SK-N-SH (cell line): Measurements from ENCODE around the gene HRH3. TPM values are rescaled to one million over a fixed set of nuclear protein-coding genes. Genes with fewer than 3 reads are reported as not detected.

Experiments used
- CTCF ChIA-PET: fragments of 300-600, 350-600 bp; formaldehyde crosslinking; extraction: SDS; loops from one replicate; lab custom pipeline; 2021; lab: Yijun Ruan, JAX
- POLR2A ChIA-PET: fragments of 350-600 bp; sonication (Branson Sonifier 250); formaldehyde crosslinking; extraction: SDS; loops from one replicate; lab custom pipeline; 2020; ENCODE audit warnings: antibody characterized with exemption, inconsistent platforms; lab: Yijun Ruan, JAX
- DNase-seq: peaks from one replicate; pipeline ENCODE4 v3.0.0; 2012
- H2AFZ ChIP-seq: fragments of 200-600 bp; sonication (generic); 2 replicates; pipeline ENCODE4 v1.8.1; 2016; ENCODE audit warnings: antibody characterized with exemption, mild to moderate bottlenecking, low read depth
- H3F3A ChIP-seq: fragments of 200-600 bp; sonication (generic); replicated peaks from 2 replicates; pipeline ENCODE3; 2016; ENCODE audit warnings: antibody characterized with exemption, mild to moderate bottlenecking; ENCODE audit not compliant: insufficient read depth
- H3K27ac ChIP-seq, 2 experiments: fragments of 200-500 bp in 1 of 2; fragments of 200-600 bp in 1 of 2; sonication (Bioruptor generic) in 1 of 2; sonication (generic), shearing (Covaris generic) in 1 of 2; 2 replicates each; pipeline versions ENCODE4 v1.5.1 to v1.6.1; 2014 to 2016; ENCODE audit warnings: low read depth in 2 of 2, inconsistent platforms in 1 of 2, low read length in 1 of 2, mild to moderate bottlenecking in 1 of 2, mixed read lengths in 1 of 2
- H3K27me3 ChIP-seq: fragments of 200-600 bp; sonication (generic), shearing (Covaris generic); 2 replicates; pipeline ENCODE4 v1.6.1; 2016; ENCODE audit warnings: mixed run types; ENCODE audit not compliant: insufficient read depth
- H3K36me3 ChIP-seq, 2 experiments: fragments of 200-500 bp in 1 of 2; fragments of 200-600 bp in 1 of 2; sonication (Bioruptor generic) in 1 of 2; sonication (generic) in 1 of 2; replicated peaks in 1 of 2; 2 replicates each; pipeline versions ENCODE3 to v1.5.1; 2014 to 2016; ENCODE audit warnings: low read length in 1 of 2, mild to moderate bottlenecking in 1 of 2; ENCODE audit not compliant: insufficient read depth in 2 of 2, control insufficient read depth in 1 of 2
- H3K4me1 ChIP-seq, 2 experiments: fragments of 200-500 bp in 1 of 2; fragments of 200-600 bp in 1 of 2; sonication (Bioruptor generic) in 1 of 2; sonication (generic), shearing (Covaris generic) in 1 of 2; 2 replicates each; pipeline versions ENCODE4 v1.5.1 to v1.6.1; 2014 to 2016; ENCODE audit warnings: low read depth in 1 of 2, low read length in 1 of 2, mixed run types in 1 of 2; ENCODE audit not compliant: insufficient read depth in 2 of 2, control insufficient read depth in 1 of 2
- H3K4me2 ChIP-seq: fragments of 200-600 bp; sonication (generic), shearing (Covaris generic); 2 replicates; pipeline ENCODE4 v1.6.1; 2017; ENCODE audit warnings: mixed run types
- H3K4me3 ChIP-seq, 2 experiments: fragments of 200-500 bp in 1 of 2; fragments of 200-600 bp in 1 of 2; sonication (Bioruptor generic) in 1 of 2; sonication (generic), shearing (Covaris generic) in 1 of 2; 2 replicates each; pipeline versions ENCODE4 v1.5.1 to v1.8.1; 2014 to 2016; ENCODE audit warnings: low read depth in 2 of 2, inconsistent platforms in 1 of 2, low read length in 1 of 2, mild to moderate bottlenecking in 1 of 2, mixed read lengths in 1 of 2, moderate library complexity in 1 of 2
- H3K79me2 ChIP-seq: fragments of 200-600 bp; sonication (generic); 2 replicates; pipeline ENCODE4 v1.8.1; 2017; ENCODE audit warnings: mild to moderate bottlenecking; ENCODE audit not compliant: insufficient read depth
- H3K9ac ChIP-seq: fragments of 200-600 bp; sonication (generic); 2 replicates; pipeline ENCODE4 v1.6.1; 2017; ENCODE audit warnings: mixed run types
- H3K9me2 ChIP-seq: fragments of 200-600 bp; sonication (generic); 2 replicates; pipeline ENCODE4 v1.6.1; 2017; ENCODE audit warnings: mixed run types
- H3K9me3 ChIP-seq: fragments of 200-600 bp; sonication (generic); 2 replicates; pipeline ENCODE4 v1.6.1; 2017; ENCODE audit warnings: mixed run types, mild to moderate bottlenecking, moderate library complexity
- H4K20me1 ChIP-seq: fragments of 200-600 bp; sonication (generic); 2 replicates; pipeline ENCODE4 v1.6.1; 2017; ENCODE audit warnings: mild to moderate bottlenecking, mixed run types; ENCODE audit not compliant: insufficient read depth
- EP300 ChIP-seq, 2 experiments: IDR thresholded peaks; 2 replicates each; pipeline versions ENCODE4 v1.4.0 to v1.6.1; 2012; ENCODE audit warnings: borderline replicate concordance in 1 of 2, low read depth in 1 of 2, low read length in 1 of 2
- EZH2phosphoT487 ChIP-seq: fragments of 200-600 bp; sonication (generic); IDR thresholded peaks from 2 replicates; pipeline ENCODE4 v1.6.1; 2017; ENCODE audit warnings: low read depth, mixed run types, mild to moderate bottlenecking, antibody characterized with exemption, moderate library complexity, borderline replicate concordance
- FOXJ3 ChIP-seq: sonication (generic); formaldehyde crosslinking; IDR thresholded peaks from 2 replicates; pipeline ENCODE4 v1.5.1; 2020; ENCODE audit warnings: mild to moderate bottlenecking, missing genetic modification reagents
- FOXM1 ChIP-seq: IDR thresholded peaks from 2 replicates; pipeline ENCODE4 v1.4.0; 2012; ENCODE audit warnings: low read depth, mild to moderate bottlenecking
- GABPA ChIP-seq: IDR thresholded peaks from 2 replicates; pipeline ENCODE4 v1.4.0; 2012; ENCODE audit warnings: low read depth, mild to moderate bottlenecking
- GATA2 ChIP-seq: sonication (generic); formaldehyde crosslinking; IDR thresholded peaks from 2 replicates; pipeline ENCODE4 v1.5.0; 2020; ENCODE audit warnings: mild to moderate bottlenecking, missing genetic modification reagents
- JUND ChIP-seq: IDR thresholded peaks from 2 replicates; pipeline ENCODE4 v1.4.0; 2012
- MXI1 ChIP-seq: IDR thresholded peaks from 2 replicates; pipeline ENCODE4 v1.6.1; 2012; ENCODE audit warnings: mild to moderate bottlenecking, low read depth, low read length, improper control_type of control experiment
- NFIC ChIP-seq: IDR thresholded peaks from 2 replicates; pipeline ENCODE4 v1.4.0; 2012; ENCODE audit warnings: borderline replicate concordance
- PBX3 ChIP-seq: IDR thresholded peaks from 2 replicates; pipeline ENCODE4; 2012
- POLR2AphosphoS5 ChIP-seq: IDR thresholded peaks from 2 replicates; pipeline ENCODE4 v1.6.1; 2012; ENCODE audit warnings: low read depth, low read length
- RCOR1 ChIP-seq: fragments of 150-350 bp; IDR thresholded peaks from 2 replicates; pipeline ENCODE4 v1.6.1; 2017; ENCODE audit warnings: antibody characterized with exemption, low read length
- SIN3A ChIP-seq: IDR thresholded peaks from 2 replicates; pipeline ENCODE4 v1.6.1; 2012; ENCODE audit warnings: low read depth, mild to moderate bottlenecking, low read length, moderate library complexity, borderline replicate concordance
- SMC3 ChIP-seq: IDR thresholded peaks from 2 replicates; pipeline ENCODE4 v1.6.1; 2012; ENCODE audit warnings: low read depth, low read length, improper control_type of control experiment
- TAF1 ChIP-seq: IDR thresholded peaks from 2 replicates; pipeline ENCODE4 v1.6.1; 2012; ENCODE audit warnings: low read depth, mild to moderate bottlenecking, low read length, moderate library complexity, borderline replicate concordance
- TEAD4 ChIP-seq: IDR thresholded peaks from 2 replicates; pipeline ENCODE4 v1.4.0; 2012; ENCODE audit warnings: mild to moderate bottlenecking, borderline replicate concordance; ENCODE audit not compliant: insufficient read depth
- USF1 ChIP-seq: IDR thresholded peaks from 2 replicates; pipeline ENCODE4 v1.4.0; 2012; ENCODE audit warnings: low read depth, borderline replicate concordance
- YY1 ChIP-seq: IDR thresholded peaks from 2 replicates; pipeline ENCODE4 v1.4.0; 2012; ENCODE audit warnings: low read depth, mild to moderate bottlenecking
- WGBS: methylation state at CpG from one replicate; pipeline ENCODE4 v1.1.6; 2017; ENCODE audit warnings: low lambda C conversion rate; 5-methylcytosine and 5-hydroxymethylcytosine counted together
- polyA plus RNA-seq, 3 experiments: library from polyadenylated mRNA; depleted of rRNA; stranded (reverse); fragments of >200 nt; gene quantifications; 2 replicates each; pipeline ENCODE4 v1.2.3, GENCODE V29; 2012
- TF ChIP-seq, protein P1 (sequence below): fragments of 150-350 bp; IDR thresholded peaks from 2 replicates; pipeline ENCODE4 v1.6.1; 2017; ENCODE audit warnings: antibody characterized with exemption, low read length, low read depth, borderline replicate concordance
- TF ChIP-seq, protein P2 (sequence below): fragments of 200-600 bp; sonication (generic); IDR thresholded peaks from 2 replicates; pipeline ENCODE4 v1.6.1; 2017; ENCODE audit warnings: antibody characterized with exemption, mild to moderate bottlenecking, moderate library complexity
- TF ChIP-seq, protein P3 (sequence below): fragments of 150-350 bp; IDR thresholded peaks from 2 replicates; pipeline ENCODE4 v1.6.1; 2016; ENCODE audit warnings: mild to moderate bottlenecking, low read depth, low read length

The HRH3 gene
- polyA plus RNA-seq, 1 of the 3 experiments (the other 2 are of a cell fraction) = 0.02 TPM

GRCh38 chr20:62265365-62265764 is 45.3 kb upstream of the HRH3 start:
- no peaks in the 10 kb centered on the region for H3K9me2 ChIP-seq
- H3K9me3 ChIP-seq = no peaks in the 10 kb centered on the region
- peaks cover 3% of the 10 kb centered on the region; the same call in 1 of the 2 replicates for H3K79me2 ChIP-seq
- no peaks in the 10 kb centered on the region for H3K4me1 ChIP-seq
- H3K27ac ChIP-seq = no peak overlapping the region
- CTCF ChIA-PET = interaction anchor here (1.2 to 1.4 kb wide), 2 partner anchors 67 to 255 kb away, joined by 3 to 4 read pairs; no protein-coding TSS in a partner anchor
- H3F3A ChIP-seq = no peaks in the 10 kb centered on the region
- no peak overlapping the region for H2AFZ ChIP-seq
- H3K4me3 ChIP-seq = no peak overlapping the region
- H4K20me1 ChIP-seq = no peaks in the 10 kb centered on the region
- POLR2A ChIA-PET = no interaction called here
- no peaks in the 10 kb centered on the region for H3K27me3 ChIP-seq
- WGBS = 83% methylated on average over 1 of the region's 1 CpG
- TF ChIP-seq USF1 (no peak), GABPA (no peak)
- no peak overlapping the region for H3K4me2 ChIP-seq
- DNase-seq = no peak
- H3K36me3 ChIP-seq = peaks cover 27 to 34% of the 10 kb centered on the region in 2 experiments
- no peak overlapping the region for H3K9ac ChIP-seq

- Histone ChIP-seq H3K27ac (no peak overlapping the region), H3K4me1 (no peaks in the 10 kb centered on the region), H4K20me1 (peaks cover 19% of the 10 kb centered on the region), H3F3A (no peaks in the 10 kb centered on the region), H3K9me3 (no peaks in the 10 kb centered on the region), H3K9me2 (no peaks in the 10 kb centered on the region), H3K36me3 (peaks cover 27 to 41% of the 10 kb centered on the region in 2 experiments), H3K27me3 (no peaks in the 10 kb centered on the region), H3K4me3 (no peak overlapping the region)
- ChIA-PET POLR2A (no interaction called here), CTCF (interaction anchor here (1.2 kb wide), 1 partner anchor 119 kb away, joined by 3 read pairs; no protein-coding TSS in a partner anchor)
- TF ChIP-seq, protein P1, sequence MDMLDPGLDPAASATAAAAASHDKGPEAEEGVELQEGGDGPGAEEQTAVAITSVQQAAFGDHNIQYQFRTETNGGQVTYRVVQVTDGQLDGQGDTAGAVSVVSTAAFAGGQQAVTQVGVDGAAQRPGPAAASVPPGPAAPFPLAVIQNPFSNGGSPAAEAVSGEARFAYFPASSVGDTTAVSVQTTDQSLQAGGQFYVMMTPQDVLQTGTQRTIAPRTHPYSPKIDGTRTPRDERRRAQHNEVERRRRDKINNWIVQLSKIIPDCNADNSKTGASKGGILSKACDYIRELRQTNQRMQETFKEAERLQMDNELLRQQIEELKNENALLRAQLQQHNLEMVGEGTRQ = no peak
- TF ChIP-seq FOXM1 (no peak), EZH2phosphoT487 (no peak), SMC3 (no peak), EP300 (IDR thresholded peaks at IDR 0.05; ENCODE audit: borderline replicate concordance in 1 of 2, low read depth in 1 of 2, low read length in 1 of 2) (no peak), POLR2AphosphoS5 (no peak), PBX3 (no peak), GATA2 (CRISPR knock-in tag) (no peak), SIN3A (no peak), GABPA (no peak), YY1 (no peak), MXI1 (no peak), FOXJ3 (CRISPR knock-in tag) (no peak), TAF1 (no peak), NFIC (no peak), RCOR1 (no peak), JUND (no peak), TEAD4 (no peak)
- TF ChIP-seq, protein P2, sequence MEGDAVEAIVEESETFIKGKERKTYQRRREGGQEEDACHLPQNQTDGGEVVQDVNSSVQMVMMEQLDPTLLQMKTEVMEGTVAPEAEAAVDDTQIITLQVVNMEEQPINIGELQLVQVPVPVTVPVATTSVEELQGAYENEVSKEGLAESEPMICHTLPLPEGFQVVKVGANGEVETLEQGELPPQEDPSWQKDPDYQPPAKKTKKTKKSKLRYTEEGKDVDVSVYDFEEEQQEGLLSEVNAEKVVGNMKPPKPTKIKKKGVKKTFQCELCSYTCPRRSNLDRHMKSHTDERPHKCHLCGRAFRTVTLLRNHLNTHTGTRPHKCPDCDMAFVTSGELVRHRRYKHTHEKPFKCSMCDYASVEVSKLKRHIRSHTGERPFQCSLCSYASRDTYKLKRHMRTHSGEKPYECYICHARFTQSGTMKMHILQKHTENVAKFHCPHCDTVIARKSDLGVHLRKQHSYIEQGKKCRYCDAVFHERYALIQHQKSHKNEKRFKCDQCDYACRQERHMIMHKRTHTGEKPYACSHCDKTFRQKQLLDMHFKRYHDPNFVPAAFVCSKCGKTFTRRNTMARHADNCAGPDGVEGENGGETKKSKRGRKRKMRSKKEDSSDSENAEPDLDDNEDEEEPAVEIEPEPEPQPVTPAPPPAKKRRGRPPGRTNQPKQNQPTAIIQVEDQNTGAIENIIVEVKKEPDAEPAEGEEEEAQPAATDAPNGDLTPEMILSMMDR = no peak
- TF ChIP-seq, protein P3, sequence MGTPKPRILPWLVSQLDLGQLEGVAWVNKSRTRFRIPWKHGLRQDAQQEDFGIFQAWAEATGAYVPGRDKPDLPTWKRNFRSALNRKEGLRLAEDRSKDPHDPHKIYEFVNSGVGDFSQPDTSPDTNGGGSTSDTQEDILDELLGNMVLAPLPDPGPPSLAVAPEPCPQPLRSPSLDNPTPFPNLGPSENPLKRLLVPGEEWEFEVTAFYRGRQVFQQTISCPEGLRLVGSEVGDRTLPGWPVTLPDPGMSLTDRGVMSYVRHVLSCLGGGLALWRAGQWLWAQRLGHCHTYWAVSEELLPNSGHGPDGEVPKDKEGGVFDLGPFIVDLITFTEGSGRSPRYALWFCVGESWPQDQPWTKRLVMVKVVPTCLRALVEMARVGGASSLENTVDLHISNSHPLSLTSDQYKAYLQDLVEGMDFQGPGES = no peak
- TF ChIP-seq, all 33 proteins: peak for 0
- Histone ChIP-seq H2AFZ (no peak overlapping the region), H3K4me2 (no peak overlapping the region), H3K79me2 (peaks cover 16% of the 10 kb centered on the region; the same call in 1 of the 2 replicates), H3K9ac (no peak overlapping the region)
- 94% methylated on average over 14 of the region's 14 CpGs for WGBS
- DNase-seq = no peak
Observed at GRCh38 chr20:62263396-62263795, 43.3 kb upstream of the HRH3 start.
